KMS-11 (cell line): ENCODE data around the gene ZSWIM4.
A peak's percentile ranks its signal among the peaks of the same experiment; 100 is the strongest.

Experiments used
- H2AFZ ChIP-seq: fragments of 200-600 bp; sonication (generic); 2 replicates; pipeline ENCODE4 v1.6.1; 2016; ENCODE audit warnings: antibody characterized with exemption, mixed run types, low read depth
- H3K27ac ChIP-seq: fragments of 200-600 bp; sonication (generic); 2 replicates; pipeline ENCODE4 v1.6.1; 2016; ENCODE audit warnings: mild to moderate bottlenecking, mixed run types
- H3K27me3 ChIP-seq: fragments of 200-600 bp; sonication (generic); 2 replicates; pipeline ENCODE4 v1.6.1; 2017; ENCODE audit warnings: mild to moderate bottlenecking, low read depth, mixed run types, moderate library complexity; ENCODE audit not compliant: insufficient read depth
- H3K36me3 ChIP-seq: fragments of 200-600 bp; sonication (generic); 2 replicates; pipeline ENCODE4 v1.6.1; 2017; ENCODE audit warnings: mild to moderate bottlenecking, mixed run types; ENCODE audit not compliant: insufficient read depth
- H3K4me1 ChIP-seq: fragments of 200-600 bp; sonication (generic); 2 replicates; pipeline ENCODE4 v1.6.1; 2016; ENCODE audit warnings: mild to moderate bottlenecking, low read depth, mixed run types; ENCODE audit not compliant: poor library complexity, severe bottlenecking
- H3K4me2 ChIP-seq: fragments of 200-600 bp; sonication (generic); 2 replicates; pipeline ENCODE4 v1.7.0; 2016; ENCODE audit warnings: mild to moderate bottlenecking, mixed run types
- H3K4me3 ChIP-seq: fragments of 200-600 bp; sonication (generic); IDR thresholded peaks from 2 replicates; pipeline ENCODE4 v1.6.1; 2017; ENCODE audit warnings: low read depth, low read length, mixed read lengths; ENCODE audit not compliant: insufficient read depth
- H3K79me2 ChIP-seq: fragments of 200-600 bp; sonication (generic); 2 replicates; pipeline ENCODE4 v1.6.1; 2016; ENCODE audit warnings: low read depth, mixed run types; ENCODE audit not compliant: insufficient read depth
- H3K9ac ChIP-seq: fragments of 200-600 bp; sonication (generic); 2 replicates; pipeline ENCODE4 v1.6.1; 2016; ENCODE audit warnings: mild to moderate bottlenecking, mixed run types
- H4K20me1 ChIP-seq: fragments of 200-600 bp; sonication (generic); 2 replicates; pipeline ENCODE4 v1.6.1; 2016; ENCODE audit warnings: mild to moderate bottlenecking, mixed run types; ENCODE audit not compliant: insufficient read depth
- TF ChIP-seq, protein P1 (sequence below): fragments of 200-600 bp; sonication (generic); conservative IDR thresholded peaks from 2 replicates; pipeline ENCODE4 v1.6.1; 2017; ENCODE audit warnings: low read depth, mild to moderate bottlenecking, antibody characterized with exemption, low read length, moderate library complexity, mixed read lengths

The ZSWIM4 gene

DNA sequence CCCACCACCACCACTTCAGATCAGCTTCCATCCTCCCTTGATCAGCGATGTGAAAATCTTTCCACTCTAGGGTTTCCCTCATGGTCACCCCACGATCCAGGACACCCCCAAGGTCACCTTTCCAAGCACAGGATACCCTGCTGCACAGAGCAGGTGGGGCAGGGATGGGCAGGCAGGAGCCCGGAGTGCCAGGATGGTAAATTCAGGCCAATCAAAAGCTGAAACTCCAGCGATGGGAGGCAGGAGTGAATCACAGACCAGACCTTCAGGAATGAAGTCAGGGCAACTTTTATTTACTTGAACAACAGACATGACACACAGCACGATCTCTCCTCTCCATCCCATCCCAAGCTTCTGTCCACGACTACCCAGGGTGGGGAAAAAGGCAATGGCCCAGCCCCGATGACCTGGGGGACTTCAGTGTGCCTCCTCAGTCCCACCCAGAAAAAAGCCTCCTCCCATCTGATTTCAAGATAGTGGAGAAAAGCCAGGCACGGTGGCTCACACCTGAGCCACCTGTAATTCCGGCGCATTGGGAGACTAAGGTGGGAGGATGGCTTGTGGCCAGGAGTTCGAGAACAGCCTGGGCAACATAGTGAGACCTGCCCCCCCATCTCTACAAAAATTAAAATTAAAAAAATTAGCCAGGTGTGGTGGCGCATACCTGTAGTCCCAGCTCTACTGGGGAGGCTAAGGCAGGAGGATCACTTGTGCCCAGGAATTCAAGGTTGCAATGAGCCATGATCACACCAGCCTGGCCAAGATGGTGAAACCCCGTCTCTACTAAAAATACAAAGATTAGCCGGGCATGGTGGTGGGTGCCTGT, 39.2 kb downstream of the ZSWIM4 start:
- Histone ChIP-seq H2AFZ (no peak overlapping the region; the same call in 1 of the 2 replicates), H3K9ac (no peak overlapping the region), H3K27me3 (no peaks in the 10 kb centered on the region), H3K36me3 (no peaks in the 10 kb centered on the region), H4K20me1 (no peaks in the 10 kb centered on the region), H3K4me2 (no peak overlapping the region), H3K4me1 (peaks cover 9% of the 10 kb centered on the region), H3K27ac (no peak overlapping the region), H3K4me3 (no peak overlapping the region), H3K79me2 (peaks cover 14% of the 10 kb centered on the region; the same call in 1 of the 2 replicates)
- TF ChIP-seq, protein P1, sequence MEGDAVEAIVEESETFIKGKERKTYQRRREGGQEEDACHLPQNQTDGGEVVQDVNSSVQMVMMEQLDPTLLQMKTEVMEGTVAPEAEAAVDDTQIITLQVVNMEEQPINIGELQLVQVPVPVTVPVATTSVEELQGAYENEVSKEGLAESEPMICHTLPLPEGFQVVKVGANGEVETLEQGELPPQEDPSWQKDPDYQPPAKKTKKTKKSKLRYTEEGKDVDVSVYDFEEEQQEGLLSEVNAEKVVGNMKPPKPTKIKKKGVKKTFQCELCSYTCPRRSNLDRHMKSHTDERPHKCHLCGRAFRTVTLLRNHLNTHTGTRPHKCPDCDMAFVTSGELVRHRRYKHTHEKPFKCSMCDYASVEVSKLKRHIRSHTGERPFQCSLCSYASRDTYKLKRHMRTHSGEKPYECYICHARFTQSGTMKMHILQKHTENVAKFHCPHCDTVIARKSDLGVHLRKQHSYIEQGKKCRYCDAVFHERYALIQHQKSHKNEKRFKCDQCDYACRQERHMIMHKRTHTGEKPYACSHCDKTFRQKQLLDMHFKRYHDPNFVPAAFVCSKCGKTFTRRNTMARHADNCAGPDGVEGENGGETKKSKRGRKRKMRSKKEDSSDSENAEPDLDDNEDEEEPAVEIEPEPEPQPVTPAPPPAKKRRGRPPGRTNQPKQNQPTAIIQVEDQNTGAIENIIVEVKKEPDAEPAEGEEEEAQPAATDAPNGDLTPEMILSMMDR = no peak

DNA sequence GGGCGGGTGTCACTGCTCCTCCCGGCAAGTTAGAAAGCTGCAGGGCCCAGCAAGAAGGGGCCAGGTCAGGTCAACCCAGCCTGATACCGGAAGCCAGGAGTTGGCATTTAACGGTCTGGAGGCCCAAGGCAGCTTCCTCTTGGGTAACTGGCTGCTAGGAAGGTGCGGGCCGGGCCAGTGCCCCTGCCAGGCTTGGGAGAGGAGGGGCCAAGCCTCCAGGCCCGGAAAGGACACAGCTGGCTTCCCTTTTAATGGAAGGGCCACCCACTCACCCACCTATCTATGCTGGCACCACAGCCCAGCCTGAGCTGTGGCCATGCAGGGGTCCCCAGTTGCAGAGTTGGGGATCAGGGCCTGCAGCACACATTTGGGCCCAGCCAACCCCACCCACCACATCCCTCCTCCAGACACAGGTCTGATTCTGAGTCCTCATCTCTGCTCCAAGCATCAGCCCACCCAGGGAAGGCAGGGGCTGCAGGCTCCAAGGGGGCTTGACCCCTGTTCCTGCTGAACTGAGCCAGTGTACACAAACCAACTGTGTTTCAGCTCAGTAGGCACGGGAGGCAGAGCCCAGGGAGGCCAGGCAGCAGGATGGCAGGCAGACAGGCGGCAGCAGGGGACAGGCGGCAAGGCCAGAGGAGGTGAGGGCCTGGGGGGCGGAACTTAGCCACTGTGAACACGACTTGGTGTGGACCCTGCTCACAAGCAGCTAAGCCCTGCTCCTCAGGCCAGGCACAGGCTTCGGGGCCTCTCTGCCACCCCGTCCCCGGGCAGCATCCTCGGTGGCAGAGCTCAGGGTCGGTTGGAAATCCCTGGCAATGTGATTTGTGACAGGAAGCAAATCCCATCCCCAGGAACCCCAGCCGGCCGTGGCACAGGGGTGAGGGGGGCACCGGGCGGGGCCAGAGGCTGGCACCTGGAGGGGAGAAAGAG, 40.8 kb downstream of the ZSWIM4 start:
- Histone ChIP-seq H3K36me3 (no peaks in the 10 kb centered on the region), H3K4me2 (no peak overlapping the region), H3K4me3 (no peak overlapping the region), H3K9ac (no peak overlapping the region), H4K20me1 (no peaks in the 10 kb centered on the region), H3K79me2 (peaks cover 23% of the 10 kb centered on the region), H3K27ac (no peak overlapping the region), H3K4me1 (peaks cover 9% of the 10 kb centered on the region), H2AFZ (no peak overlapping the region), H3K27me3 (no peaks in the 10 kb centered on the region)
- TF ChIP-seq, protein P1 = no peak

DNA sequence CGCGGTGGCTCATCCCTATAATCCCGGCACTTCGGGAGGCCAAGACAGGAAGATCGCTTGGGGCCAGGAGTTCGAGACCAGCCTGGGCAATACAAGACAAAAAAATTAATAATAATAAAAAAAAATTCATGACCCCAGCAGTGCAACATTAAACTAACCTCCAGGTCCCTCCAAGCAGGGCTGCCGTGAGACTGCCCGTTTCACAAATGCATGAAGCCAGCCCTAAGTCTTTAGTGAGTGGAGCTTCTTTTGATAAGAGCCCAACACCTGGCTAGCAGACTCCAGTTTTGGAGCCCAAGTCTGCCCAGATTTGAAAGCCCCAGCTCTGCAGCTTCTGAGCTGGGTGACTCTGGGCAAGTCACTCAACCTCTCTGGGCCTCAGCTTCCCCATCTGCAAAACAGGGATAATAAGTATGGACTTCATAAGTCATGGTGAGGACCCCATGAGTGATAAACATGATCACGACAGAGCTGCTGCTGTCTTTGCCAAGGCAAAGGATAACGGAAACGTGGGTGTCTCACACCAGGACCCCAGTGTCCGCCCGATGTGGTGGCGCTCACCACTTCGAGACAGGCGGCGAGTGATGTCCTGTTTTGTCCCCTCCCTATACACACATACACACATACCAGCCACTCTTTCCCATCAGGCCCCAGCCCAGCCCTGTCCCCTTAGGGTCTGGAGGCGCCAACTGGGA, 43.3 kb downstream of the ZSWIM4 start:
- TF ChIP-seq, protein P1 = no peak
- H3K27me3 ChIP-seq = no peaks in the 10 kb centered on the region
- peaks cover 34% of the 10 kb centered on the region for H3K79me2 ChIP-seq
- H3K27ac ChIP-seq = peak overlapping the region; percentile 68; the same call in 1 of the 2 replicates
- no peak overlapping the region for H3K4me2 ChIP-seq
- H4K20me1 ChIP-seq = no peaks in the 10 kb centered on the region
- peak overlapping the region; percentile 39; the same call in 1 of the 2 replicates for H3K9ac ChIP-seq
- H3K36me3 ChIP-seq = no peaks in the 10 kb centered on the region
- H3K4me1 ChIP-seq = peaks cover 16% of the 10 kb centered on the region
- no peak overlapping the region for H2AFZ ChIP-seq
- H3K4me3 ChIP-seq = no peak overlapping the region

DNA sequence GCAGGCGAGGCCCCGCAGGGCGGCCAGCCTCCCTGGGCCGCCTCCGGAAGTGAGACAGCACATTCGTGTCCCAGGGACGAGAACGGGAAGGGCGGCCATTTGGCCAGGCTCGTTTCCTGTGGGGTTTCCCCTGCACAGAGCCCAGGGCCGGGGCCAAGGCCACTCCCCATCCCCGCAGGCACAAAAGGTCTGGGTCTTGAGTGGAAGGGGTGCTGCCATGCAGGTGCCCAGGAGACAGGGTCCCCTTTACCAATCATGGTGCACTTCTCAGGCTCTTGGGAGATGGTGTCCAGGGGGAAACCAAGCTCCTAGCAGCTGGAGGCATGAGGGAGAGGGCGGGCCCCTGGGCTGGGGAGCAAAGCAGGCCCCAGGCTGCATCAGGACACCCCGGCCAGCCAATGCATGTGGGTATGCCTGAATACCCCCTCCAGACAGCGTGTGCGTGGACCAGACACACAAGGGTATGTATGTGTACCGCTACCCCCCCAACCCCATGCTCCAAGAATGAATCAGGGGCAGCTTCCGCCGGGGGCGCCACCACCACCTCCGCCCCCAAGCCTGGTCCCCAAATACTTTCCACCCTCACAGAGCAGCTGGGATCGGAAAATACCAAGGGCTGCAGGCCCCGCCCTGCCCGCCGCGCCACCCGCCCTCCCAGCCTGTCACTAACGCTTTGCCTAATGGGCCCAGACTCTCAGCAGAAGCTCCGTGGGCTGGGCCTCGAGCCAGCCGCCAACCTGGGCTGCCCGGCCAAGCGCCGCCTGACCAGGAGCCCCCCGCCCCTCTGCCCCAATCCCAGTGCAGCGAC, 44.1 kb downstream of the ZSWIM4 start:
- no peaks in the 10 kb centered on the region for H3K36me3 ChIP-seq
- H3K27ac ChIP-seq = peak overlapping the region; percentile 68
- H3K4me1 ChIP-seq = peaks cover 23% of the 10 kb centered on the region
- H2AFZ ChIP-seq = no peak overlapping the region
- no peaks in the 10 kb centered on the region for H3K27me3 ChIP-seq
- H3K79me2 ChIP-seq = peaks cover 34% of the 10 kb centered on the region
- TF ChIP-seq, protein P1 = no peak; the same call in 1 of the 2 replicates
- 0 out of 2 replicates have a peak overlapping the region, but pooled peaks have one; percentile 25 for H3K4me2 ChIP-seq
- H3K4me3 ChIP-seq = no peak overlapping the region
- H4K20me1 ChIP-seq = no peaks in the 10 kb centered on the region
- H3K9ac ChIP-seq = peak overlapping the region; percentile 77
